Natural killer cell treated with Interleukin-12 subunit alpha and Interleukin-12 subunit beta and Interleukin-15 and Interleukin-18, amount 100 ng/mL, for 72 hours (primary cell): ENCODE data around the gene DCST2. TPM values are rescaled to one million over a fixed set of nuclear protein-coding genes. Genes with fewer than 3 reads are reported as not detected.

ENCODE experiments used
- ATAC-seq, 2 donors: fragments of 150-1000 bp; cut with Tn5 transposase in 1 of 2; sonication (Bioruptor Pico), chemical (Tn5 transposase) in 1 of 2; 2 replicates each; pipeline ENCODE4 v1.10.0; 2021
- DNase-seq: peaks from one replicate; pipeline ENCODE4 v3.0.0; 2022; ENCODE audit warnings: low spot score
- H3K27ac Mint-ChIP-seq, 2 donors: 1 replicate in 1 of 2; 2 replicates in 1 of 2; pipeline ENCODE4 v1.8.0; 2022; ENCODE audit warnings: mixed read lengths in 2 of 2, mild to moderate bottlenecking in 1 of 2, moderate library complexity in 1 of 2
- H3K27me3 Mint-ChIP-seq, 2 donors: 1 replicate in 1 of 2; 2 replicates in 1 of 2; pipeline ENCODE4 v1.8.0; 2022; ENCODE audit warnings: mixed read lengths in 2 of 2
- H3K36me3 Mint-ChIP-seq: one replicate; pipeline ENCODE4 v1.8.0; 2022; ENCODE audit warnings: mixed read lengths
- H3K4me1 Mint-ChIP-seq, 2 donors: 1 replicate in 1 of 2; 2 replicates in 1 of 2; pipeline ENCODE4 v1.8.0; 2022; ENCODE audit warnings: low read depth in 2 of 2, mixed read lengths in 2 of 2, mild to moderate bottlenecking in 1 of 2
- H3K4me3 Mint-ChIP-seq: one replicate; pipeline ENCODE4 v1.8.0; 2022; ENCODE audit warnings: mixed read lengths
- H3K9me3 Mint-ChIP-seq: 2 replicates; pipeline ENCODE4 v1.8.0; 2022; ENCODE audit warnings: mixed read lengths
- total RNA-seq, 2 donors: library from RNA; stranded (reverse); gene quantifications; one replicate each; pipeline ENCODE4 v1.2.3, GENCODE V29; 2022

Gene DCST2
- total RNA-seq, 2 donors from 2014 or later = 0.57 TPM; not detected in 1

DNA sequence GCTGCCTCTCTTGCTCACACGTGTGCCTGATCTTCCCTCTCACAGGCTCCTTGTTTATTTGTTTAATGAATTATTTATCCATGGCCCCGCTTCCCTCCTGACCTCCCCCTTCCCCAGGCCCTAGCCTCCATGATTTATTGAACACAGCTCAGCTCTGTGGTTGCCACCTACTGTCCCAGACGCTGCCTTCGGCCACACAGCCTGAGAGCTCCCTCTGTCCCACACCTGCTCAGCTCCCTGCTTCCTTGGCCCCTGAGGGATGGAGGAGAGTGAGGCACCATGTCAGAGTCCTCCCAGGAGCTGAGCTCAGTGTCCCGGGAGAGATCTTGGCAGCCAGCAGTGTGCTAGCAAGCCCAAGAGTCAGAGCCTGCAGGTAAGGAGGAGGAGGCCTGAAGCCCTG, 42.0 kb upstream of the DCST2 start:
- H3K4me1 Mint-ChIP-seq = peaks cover 14 to 16% of the 10 kb centered on the region in 2 donors
- ATAC-seq (no peak), DNase-seq (peak; percentile 12)
- H3K27me3 Mint-ChIP-seq = peaks cover 8 to 12% of the 10 kb centered on the region in 2 donors
- no peak overlapping the region for H3K4me3 Mint-ChIP-seq
- H3K9me3 Mint-ChIP-seq = no peaks in the 10 kb centered on the region
- H3K36me3 Mint-ChIP-seq = no peaks in the 10 kb centered on the region
- no peak overlapping the region for H3K27ac Mint-ChIP-seq

DNA sequence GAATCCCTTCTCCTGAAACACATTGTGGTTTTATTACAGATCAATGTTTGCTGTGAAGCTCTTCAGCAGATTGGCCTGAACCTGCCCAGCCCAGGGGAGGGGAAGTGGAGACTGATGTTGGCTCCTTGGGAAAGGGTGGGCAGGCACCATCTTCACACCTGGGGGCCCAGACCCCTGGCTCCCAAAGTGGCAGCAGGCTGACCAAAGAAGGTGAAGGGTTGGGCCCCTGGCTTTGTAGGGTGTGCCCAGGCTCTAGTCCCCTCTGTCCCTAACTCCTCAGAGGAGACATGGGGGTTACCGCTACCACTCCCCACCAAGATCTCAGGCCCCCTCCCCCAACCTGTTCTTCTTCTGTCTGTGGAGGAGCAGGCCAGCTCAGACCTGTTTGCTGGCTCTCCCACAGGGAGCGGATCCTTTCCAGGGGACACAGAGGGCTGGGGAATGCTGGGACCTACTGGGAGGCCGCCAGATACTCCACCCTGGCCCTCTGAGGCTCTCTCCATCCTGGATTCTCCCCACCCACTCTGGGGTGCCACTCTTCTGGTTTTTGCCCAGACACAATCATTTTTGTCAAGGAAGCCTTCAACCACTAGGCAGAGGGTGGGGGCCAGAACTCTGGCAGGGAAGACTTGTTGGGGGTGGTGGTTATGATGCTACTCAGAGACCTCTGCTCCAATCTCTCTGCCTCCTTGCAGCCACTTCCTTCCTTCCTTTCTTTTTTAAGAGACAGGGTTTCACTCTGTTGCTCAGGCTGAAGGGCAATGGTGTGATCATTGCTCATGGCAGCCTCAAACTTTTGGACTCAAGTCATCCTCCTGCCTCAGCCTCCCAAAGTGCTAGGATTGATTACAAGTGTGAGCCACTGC, 40.0 kb upstream of the DCST2 start:
- no peak for ATAC-seq
- H3K4me1 Mint-ChIP-seq = peaks cover 6 to 13% of the 10 kb centered on the region in 2 donors
- no peak overlapping the region for H3K27ac Mint-ChIP-seq
- no peaks in the 10 kb centered on the region for H3K9me3 Mint-ChIP-seq
- no peaks in the 10 kb centered on the region for H3K27me3 Mint-ChIP-seq
- no peak overlapping the region for H3K4me3 Mint-ChIP-seq
- no peaks in the 10 kb centered on the region for H3K36me3 Mint-ChIP-seq
- peak; percentile 28 for DNase-seq

DNA sequence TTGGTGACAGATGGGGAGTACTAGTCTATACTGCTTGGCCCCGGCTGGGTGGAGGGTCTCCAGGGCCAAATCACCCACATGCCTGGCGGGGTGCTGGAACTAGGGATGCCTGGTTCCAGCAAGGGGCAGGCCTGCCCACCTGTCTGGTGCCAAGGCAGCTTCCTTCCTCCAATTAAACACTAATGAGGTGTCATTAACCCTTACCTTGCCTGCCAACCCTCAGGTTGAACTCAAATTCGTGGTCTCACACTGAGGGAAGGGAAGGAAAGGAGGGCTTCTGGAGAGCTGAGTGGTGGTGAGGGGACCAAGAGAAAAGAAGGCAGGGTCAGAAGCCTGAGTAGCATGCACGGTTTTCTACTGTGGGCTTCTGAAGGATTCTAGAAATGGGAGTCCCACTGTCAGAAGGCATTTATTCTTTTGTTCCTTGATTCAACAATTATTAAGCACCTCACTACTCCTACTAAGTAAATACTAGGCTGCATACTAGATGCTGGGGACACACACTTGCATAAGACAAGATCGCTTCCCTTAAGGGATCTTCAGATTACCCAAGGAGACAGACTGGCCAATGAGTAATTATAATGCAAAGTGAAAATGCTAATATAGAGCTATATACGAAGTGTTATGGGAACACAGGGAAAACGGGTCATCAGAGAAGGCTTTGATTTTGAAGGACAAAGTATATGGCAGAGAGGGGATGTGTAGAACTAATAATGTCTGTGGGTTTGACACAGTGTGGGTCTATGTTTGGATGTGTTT, 39.1 kb upstream of the DCST2 start:
- H3K27me3 Mint-ChIP-seq = no peaks in the 10 kb centered on the region
- DNase-seq = peak; percentile 56
- peaks cover 6 to 16% of the 10 kb centered on the region in 2 donors for H3K4me1 Mint-ChIP-seq
- no peak overlapping the region for H3K27ac Mint-ChIP-seq
- no peaks in the 10 kb centered on the region for H3K9me3 Mint-ChIP-seq
- no peak overlapping the region for H3K4me3 Mint-ChIP-seq
- no peaks in the 10 kb centered on the region for H3K36me3 Mint-ChIP-seq
- ATAC-seq = no peak

DNA sequence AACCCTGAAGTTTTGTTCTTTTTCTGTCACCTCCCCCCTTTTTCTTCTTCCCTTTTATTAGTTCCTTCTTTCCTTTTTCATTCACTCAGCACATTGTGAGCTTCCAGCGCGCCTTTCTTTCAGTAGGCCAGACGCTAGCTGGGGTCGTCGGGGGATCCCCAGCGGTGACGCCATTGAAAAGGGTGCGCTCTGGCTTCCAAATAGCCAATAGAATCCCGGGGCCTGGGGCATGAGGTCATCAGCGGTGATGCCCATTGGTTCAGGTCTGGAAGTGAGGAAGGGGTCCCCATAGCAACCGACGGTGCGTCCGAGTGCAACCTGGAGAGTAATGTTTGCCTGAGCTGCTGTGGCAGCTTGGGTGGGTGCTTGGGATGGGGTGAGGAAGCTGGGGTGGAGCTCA, 38.1 kb upstream of the DCST2 start:
- Mint-ChIP-seq H3K27me3 (no peaks in the 10 kb centered on the region), H3K36me3 (no peaks in the 10 kb centered on the region), H3K4me1 (peaks cover 6 to 16% of the 10 kb centered on the region in 2 donors), H3K4me3 (peak overlapping the region; percentile 45), H3K27ac (no peak overlapping the region), H3K9me3 (no peaks in the 10 kb centered on the region)
- no peak for ATAC-seq
- no peak for DNase-seq

DNA sequence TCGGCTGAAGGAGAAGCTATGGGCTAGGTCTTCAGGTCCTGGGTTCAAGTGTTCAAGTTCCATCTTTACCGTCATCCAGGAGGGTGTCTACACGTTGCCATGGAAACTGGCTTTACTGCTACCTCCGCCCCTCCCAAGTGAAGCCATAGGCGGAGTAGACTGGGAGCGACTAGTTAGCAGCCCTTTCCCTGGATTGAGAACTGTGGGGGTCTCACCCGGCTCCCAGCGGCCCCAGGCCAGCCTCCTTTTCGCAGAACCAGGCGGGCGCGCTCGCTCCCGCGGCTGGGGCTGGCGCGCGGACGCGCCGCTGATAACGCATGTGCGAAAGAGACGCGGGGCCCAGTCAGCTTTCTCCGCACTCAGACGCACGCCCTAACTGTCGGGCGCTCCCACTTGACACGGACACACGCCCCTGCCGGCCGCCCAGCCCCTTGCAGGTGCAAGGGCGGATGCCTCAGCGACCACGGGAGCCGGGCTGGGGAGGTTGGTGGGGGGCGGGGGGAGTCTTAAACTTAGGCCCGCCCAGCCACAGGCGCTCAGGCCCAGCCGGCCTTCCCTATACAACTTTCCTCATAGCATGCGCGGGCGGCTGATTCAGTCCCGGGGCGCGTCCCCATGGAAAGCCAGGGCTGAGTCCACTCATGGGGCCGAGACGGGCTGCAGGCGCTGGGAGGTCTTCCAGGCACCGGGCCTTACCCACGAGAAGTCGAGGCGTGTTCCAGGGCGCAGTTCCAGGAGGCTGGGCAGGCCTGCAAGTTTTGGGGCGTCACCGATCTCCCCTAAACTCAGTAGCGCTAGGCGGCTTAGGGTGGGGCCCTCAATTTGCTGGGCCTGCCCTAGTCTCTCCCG, 37.4 kb upstream of the DCST2 start:
- peaks cover 6 to 18% of the 10 kb centered on the region in 2 donors for H3K4me1 Mint-ChIP-seq
- no peaks in the 10 kb centered on the region for H3K27me3 Mint-ChIP-seq
- no peaks in the 10 kb centered on the region for H3K9me3 Mint-ChIP-seq
- H3K27ac Mint-ChIP-seq = no peak overlapping the region
- ATAC-seq (peak; percentile 84 to 91), DNase-seq (peak; percentile 74)
- no peaks in the 10 kb centered on the region for H3K36me3 Mint-ChIP-seq
- peak overlapping the region; percentile 45 for H3K4me3 Mint-ChIP-seq

DNA sequence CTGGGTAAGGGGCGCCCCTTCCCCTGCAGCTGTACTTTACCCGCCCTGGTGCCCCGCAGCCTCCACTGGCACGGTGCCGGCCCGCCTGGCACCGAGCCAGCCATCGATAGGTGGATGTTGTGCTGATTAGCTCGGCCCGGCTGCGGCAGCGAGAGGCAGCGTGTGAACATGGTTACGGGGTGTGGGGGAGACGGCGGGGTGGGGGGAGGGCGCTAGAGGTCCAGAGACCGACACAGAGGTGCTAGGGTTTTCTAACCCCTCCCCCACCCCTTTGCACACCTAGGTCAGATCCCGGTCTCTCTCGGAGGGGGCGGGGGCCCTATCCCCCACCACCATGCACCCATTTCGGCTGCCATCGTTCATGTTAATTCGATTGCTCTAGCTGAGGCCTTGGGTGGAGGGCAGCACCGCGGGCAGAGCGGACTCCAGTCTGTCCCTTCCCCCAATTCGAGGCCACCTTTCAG, 36.6 kb upstream of the DCST2 start:
- Mint-ChIP-seq H3K9me3 (no peaks in the 10 kb centered on the region), H3K27ac (no peak overlapping the region), H3K27me3 (no peaks in the 10 kb centered on the region), H3K4me1 (peaks cover 6 to 18% of the 10 kb centered on the region in 2 donors), H3K36me3 (no peaks in the 10 kb centered on the region), H3K4me3 (peak overlapping the region; percentile 45)
- DNase-seq (no peak), ATAC-seq (no peak)

DNA sequence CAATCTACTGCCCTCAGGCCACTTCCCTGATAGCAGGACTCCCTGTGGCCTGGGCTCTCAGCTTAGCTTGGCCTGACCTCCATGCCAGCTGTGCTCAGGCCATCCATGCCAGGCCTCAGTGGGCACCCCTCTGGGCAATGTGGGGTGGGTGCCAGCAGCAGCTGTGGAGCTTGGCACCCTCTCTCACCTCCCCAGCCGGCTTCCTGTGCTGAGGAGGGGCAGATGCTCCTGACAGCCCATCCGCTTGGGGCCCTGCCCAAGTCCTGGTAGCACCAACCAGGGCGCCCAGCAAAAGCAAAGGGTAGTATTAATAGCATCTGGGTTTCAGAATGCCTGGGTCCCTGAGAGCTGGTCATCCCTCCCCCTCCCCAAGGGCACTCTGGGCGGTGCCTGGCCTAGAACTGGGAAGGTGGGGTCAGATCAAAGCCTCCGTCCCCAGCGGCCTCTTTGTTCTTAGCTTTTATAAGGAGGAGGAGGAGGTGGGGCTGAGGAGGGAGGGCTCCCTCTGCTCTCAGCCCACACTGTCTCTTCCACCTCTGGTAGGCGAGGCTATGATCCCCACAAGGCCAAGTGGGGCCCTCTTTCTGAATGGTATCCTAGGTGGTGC, 36.1 kb upstream of the DCST2 start:
- Mint-ChIP-seq H3K4me1 (peaks cover 8 to 19% of the 10 kb centered on the region in 2 donors), H3K4me3 (no peak overlapping the region), H3K36me3 (no peaks in the 10 kb centered on the region), H3K27me3 (no peaks in the 10 kb centered on the region), H3K27ac (no peak overlapping the region), H3K9me3 (no peaks in the 10 kb centered on the region)
- no peak for DNase-seq
- no peak for ATAC-seq

DNA sequence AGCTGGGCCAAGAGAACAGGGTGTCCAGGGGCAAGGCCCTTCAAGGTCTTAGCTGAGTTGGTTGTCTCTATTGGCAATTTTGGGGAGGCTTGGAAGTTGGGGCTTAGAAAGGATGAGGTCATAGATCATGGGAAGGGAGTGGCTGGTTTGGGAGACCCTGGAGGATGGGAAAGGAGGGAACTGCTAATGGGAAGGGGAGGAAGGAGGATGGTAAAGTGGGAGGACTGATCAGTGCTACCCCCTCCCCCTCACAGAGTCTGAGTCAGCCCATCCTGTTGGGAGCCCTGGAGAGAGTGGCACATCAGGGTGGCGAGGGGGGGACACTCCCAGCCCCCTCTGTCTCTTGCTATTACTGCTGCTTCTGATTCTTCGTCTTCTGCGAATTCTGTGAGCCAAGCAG, 35.0 kb upstream of the DCST2 start:
- Mint-ChIP-seq H3K27ac (no peak overlapping the region), H3K27me3 (no peaks in the 10 kb centered on the region), H3K9me3 (no peaks in the 10 kb centered on the region), H3K36me3 (no peaks in the 10 kb centered on the region), H3K4me1 (peaks cover 15 to 23% of the 10 kb centered on the region in 2 donors), H3K4me3 (peak overlapping the region; percentile 27)
- no peak for ATAC-seq
- DNase-seq = no peak

DNA sequence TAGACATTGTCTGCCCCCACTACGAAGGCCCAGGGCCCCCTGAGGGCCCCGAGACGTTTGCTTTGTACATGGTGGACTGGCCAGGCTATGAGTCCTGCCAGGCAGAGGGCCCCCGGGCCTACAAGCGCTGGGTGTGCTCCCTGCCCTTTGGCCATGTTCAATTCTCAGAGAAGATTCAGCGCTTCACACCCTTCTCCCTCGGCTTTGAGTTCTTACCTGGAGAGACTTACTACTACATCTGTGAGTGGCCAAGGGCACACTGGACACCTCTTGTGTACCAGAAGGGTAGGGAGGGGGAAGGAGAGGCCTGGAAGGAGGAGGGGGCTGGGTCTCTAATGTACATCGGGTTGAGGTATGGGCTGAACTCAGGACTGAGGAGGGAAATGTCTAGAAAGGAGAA, 33.2 kb upstream of the DCST2 start:
- no peak overlapping the region for H3K27ac Mint-ChIP-seq
- H3K36me3 Mint-ChIP-seq = no peaks in the 10 kb centered on the region
- peaks cover 23 to 31% of the 10 kb centered on the region in 2 donors for H3K4me1 Mint-ChIP-seq
- H3K27me3 Mint-ChIP-seq = no peaks in the 10 kb centered on the region
- H3K4me3 Mint-ChIP-seq = no peak overlapping the region
- ATAC-seq (no peak), DNase-seq (no peak)
- H3K9me3 Mint-ChIP-seq = no peaks in the 10 kb centered on the region

DNA sequence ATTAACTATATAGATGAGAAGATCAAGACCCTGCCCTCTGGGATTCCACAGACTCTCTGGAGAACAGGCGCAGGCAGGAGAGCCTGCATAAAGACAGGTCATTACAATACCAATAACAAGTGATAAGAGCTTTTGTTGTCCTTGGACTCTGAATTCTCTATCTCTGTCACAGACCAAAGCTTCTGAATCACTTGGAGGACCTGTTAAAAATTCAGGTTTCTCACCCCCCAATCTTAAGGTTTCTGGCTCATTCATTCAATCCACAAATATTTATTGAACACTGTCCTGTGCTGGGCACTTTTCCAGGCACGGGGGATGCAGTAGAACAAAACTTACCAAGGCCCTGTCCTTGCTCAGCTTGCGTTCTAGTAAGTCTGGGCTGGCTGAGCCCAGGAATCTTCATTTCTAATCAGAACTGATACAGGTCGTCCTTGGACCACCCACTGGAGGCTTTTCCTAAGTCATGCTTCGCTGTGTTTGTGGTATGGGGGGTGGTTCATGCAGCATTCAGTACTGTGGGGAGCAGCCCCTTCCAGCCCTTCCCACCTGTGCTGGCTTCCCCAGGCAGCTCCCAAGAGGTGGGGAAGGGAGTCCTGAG, 31.4 kb upstream of the DCST2 start:
- DNase-seq (no peak), ATAC-seq (no peak)
- Mint-ChIP-seq H3K4me3 (peak overlapping the region; percentile 91), H3K27me3 (no peaks in the 10 kb centered on the region), H3K36me3 (no peaks in the 10 kb centered on the region), H3K9me3 (no peaks in the 10 kb centered on the region), H3K27ac (peak overlapping the region in 1 of 2 donors; percentile 49), H3K4me1 (peaks cover 25 to 29% of the 10 kb centered on the region in 2 donors)

DNA sequence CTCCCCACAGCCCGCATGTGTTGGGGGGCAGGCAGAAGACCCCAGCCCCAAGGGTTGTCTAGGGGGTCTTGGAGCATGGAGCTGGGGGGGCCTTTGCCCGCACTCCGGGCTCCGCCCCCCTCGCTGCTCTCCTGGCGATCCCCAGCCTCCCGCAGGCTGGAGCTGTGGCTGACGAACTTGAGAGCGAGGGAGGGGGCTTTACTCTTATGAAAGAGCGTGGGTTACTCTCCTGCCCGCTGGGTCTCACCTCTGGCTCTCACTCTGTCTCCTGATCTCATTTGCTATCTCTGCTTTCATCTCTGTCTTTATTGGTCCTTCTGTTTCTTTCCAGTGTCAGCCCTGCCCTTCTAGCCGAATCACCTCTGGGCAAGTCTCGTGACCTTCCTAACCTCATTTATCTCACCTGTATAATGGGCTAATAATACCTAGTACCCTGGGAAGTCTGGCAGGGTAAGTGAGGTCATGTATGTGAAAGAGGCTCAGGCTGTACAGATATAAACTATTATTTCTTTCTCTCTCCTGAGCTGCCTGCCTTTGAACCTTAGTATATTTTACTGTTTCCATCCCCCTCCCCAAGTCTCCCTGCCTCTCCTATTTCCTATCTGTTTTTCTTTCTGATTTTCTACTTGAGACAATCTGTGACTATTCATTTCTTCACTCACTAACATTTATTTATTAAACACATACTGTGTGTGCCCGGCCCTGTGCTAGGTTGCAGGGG, 30.7 kb upstream of the DCST2 start:
- Mint-ChIP-seq H3K4me3 (peak overlapping the region; percentile 91), H3K4me1 (peaks cover 25 to 26% of the 10 kb centered on the region in 2 donors), H3K9me3 (no peaks in the 10 kb centered on the region), H3K27ac (peak overlapping the region in 1 of 2 donors; percentile 49), H3K27me3 (no peaks in the 10 kb centered on the region), H3K36me3 (no peaks in the 10 kb centered on the region)
- DNase-seq (no peak), ATAC-seq (peak; percentile 2 to 22)

DNA sequence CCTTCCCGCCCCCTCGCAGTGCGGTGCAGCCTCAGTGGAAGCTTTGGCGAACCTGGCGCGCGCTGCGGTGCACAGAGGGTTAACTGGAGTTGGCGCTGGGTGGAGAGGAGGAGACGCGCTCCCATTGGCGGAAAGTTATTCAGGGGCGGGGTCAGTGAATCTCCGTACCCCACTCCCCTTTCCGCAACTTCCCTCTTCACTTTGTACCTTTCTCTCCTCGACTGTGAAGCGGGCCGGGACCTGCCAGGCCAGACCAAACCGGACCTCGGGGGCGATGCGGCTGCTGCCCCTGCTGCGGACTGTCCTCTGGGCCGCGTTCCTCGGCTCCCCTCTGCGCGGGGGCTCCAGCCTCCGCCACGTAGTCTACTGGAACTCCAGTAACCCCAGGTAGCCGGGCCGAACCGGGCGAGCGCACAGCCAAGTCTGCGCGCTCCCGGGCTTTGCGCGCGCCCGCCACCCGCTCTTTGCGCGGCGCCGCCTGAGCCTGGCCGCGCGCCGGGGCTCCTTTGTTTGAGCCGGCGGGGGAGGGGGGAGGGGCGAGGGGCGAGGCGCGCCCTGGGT, 30.0 kb upstream of the DCST2 start, which contains the start of gene EFNA4:
EFNA4 (plus strand) TSS at position 191 of the 561 bp plus-strand sequence; CDS start at position 275, 84 bp downstream.
- DNase-seq (peak; percentile 85), ATAC-seq (peak; percentile 91 to 93)
- no peaks in the 10 kb centered on the region for H3K27me3 Mint-ChIP-seq
- H3K36me3 Mint-ChIP-seq = no peaks in the 10 kb centered on the region
- peak within 1 kb of the TSS; percentile 95 for H3K4me3 Mint-ChIP-seq
- H3K9me3 Mint-ChIP-seq = no peaks in the 10 kb centered on the region
- peak within 1 kb of the TSS in 1 of 2 donors; percentile 49 for H3K27ac Mint-ChIP-seq
- peaks cover 25 to 26% of the 10 kb centered on the region in 2 donors for H3K4me1 Mint-ChIP-seq
